HS-5 (cell line): ENCODE results near the gene SULT6B1.
"Not testable (repeated sequence)": the region's sequence is repeated elsewhere in the genome, so short reads cannot be mapped to it uniquely, and the experiment has no call there.

Experiments used
- DNase-seq: peaks from one replicate; pipeline ENCODE4 v3.0.0-alpha.2; 2012; ENCODE audit warnings: low read depth

SULT6B1 gene

DNA sequence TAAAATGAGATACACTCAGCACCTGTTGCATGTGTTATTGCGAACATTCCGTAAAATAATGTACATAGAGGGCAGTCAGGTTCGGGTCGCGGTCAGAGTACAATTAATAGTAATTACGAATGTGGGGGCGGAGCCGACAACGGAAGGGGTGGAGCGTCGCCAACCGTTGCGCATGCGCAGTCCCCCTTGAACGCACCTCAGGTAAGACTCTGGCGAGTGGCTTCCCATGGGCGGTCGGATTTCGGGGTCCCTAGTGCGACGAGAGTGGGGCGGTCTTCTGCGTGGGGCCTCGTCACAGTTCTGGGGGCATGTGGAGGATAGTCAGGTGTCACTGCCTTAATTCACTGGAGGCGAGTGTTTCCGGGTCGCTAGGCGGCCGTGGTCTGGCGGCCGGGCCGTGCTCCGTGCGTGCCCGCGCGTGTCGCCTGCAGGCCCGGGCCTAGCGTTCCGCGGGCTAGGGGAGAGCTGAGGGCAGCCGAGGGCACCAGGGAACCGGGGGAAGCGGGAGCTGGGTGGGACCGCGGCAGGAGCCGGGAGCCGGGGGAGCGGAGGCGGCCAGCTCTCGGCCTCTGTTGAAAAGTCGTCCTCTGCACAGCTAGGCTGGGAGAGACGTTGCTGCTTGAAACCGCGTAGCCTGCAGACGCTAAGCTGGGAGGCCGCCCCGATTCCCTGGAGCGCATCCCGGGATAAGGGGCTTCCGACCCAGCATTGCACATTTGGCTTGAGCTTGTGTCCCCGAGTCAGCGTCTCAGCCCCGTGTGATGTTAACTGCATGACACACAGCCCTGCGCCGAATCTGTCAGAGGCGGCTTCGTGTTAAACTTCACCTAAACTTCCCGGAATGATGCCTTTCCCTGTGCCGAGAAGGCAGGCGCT, 8.1 kb upstream of the SULT6B1 start, which contains the start of gene CEBPZOS:
CEBPZOS (plus strand) TSS at position 177 of the 876 bp plus-strand sequence. CDS start 3,209 bp downstream, outside the sequence.
- peak; percentile 56 for DNase-seq

DNA sequence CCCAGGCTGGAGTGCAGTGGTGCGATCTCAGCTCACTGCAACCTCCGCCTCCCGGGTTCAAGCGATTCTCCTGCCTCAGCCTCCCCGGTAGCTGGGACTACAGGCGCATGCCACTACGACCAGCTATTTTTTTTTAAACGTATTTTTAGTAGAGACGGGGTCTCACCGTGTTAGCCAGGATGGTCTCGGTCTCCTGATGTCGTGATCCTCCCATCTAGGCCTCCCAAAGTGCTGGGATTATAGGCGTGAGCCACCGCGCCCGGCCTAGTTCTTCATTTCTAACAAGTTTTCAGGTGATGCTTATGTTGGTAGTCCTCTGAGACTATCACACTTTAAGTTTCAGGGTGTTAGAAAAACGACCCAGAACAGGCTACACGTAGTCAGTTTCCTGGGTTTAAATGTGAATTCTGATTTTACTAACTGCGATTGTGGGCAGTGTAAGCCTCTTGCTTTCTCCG, 7.4 kb upstream of the SULT6B1 start:
- DNase-seq: not testable (repeated sequence)

DNA sequence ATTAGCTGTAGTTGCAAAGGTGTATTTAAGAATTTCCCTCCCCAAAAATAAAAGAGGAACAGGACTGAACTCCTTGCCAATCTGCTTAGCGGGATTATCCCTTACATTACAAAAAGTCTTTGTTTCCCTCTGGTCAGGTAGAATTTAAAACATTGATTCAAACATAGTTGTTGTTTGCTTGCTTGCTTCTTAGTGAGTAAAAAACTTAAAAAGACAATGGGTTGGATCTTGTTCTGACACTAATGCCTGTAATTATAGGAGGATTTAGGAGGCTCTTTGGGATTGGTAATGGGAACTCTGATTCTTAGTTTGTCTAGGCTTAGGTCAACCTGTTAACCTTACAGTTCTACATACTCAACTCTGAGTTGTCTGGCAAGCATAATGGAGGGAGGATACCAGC, 4.1 kb upstream of the SULT6B1 start:
- DNase-seq: no peak

DNA sequence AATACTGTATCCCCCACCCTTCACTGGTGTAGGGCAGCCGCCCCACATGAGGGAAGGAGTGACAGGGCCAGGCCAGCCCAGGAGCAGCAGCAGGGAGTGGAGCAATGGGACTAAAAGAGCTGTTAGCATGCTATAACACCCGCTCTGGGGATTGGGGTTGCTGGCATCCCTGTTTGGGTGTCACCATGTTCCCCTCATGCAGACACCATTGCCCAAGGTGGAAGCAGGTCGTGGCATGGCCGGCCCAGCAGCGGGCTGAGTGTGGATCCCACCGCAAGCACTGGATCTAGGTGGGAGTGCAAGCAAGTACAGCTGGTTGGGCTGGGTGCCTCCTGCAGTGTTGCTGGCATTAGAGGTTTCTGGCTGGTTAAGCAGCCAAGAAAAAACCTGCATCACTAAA, 3.3 kb upstream of the SULT6B1 start:
- DNase-seq: no peak

DNA sequence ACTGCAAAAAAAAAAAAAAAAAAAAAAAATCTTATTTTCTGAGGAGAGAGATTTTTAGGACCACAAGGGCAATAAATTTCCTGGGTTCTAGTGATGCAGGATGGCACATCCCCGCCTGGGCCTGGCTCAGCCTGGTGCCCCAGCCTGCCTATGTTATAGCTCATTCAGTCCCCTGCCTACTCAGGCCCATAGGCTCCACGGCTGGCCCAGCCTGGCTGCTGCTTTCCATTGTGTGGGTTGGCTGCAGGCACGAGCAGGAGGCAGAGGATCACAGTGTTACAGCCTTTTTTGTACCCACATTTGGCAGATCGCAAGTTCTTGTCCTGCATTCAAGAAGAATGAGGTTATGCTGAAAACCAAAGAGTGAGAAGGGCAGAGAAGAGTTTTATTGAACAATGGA, 2.8 kb upstream of the SULT6B1 start:
- no peak for DNase-seq

DNA sequence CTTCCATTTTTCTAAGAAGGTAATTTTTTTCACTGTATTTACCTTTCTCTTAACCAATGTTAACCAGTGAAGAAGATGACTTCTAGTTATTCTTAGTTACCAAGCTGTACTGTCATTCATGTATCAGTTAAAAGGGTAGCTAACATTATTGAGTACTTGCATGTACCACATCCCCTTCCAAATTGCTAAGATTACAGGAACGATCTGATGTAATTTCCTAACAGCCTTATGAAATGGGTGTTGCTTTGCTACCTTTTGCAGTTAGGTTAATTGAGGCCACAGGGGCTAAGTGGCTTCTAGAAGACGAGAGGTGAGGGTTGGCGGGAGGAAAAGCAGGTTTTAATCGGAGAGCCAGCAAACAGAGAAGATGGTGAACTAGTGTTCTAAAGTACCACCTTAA, 1.8 kb upstream of the SULT6B1 start:
- no peak for DNase-seq

DNA sequence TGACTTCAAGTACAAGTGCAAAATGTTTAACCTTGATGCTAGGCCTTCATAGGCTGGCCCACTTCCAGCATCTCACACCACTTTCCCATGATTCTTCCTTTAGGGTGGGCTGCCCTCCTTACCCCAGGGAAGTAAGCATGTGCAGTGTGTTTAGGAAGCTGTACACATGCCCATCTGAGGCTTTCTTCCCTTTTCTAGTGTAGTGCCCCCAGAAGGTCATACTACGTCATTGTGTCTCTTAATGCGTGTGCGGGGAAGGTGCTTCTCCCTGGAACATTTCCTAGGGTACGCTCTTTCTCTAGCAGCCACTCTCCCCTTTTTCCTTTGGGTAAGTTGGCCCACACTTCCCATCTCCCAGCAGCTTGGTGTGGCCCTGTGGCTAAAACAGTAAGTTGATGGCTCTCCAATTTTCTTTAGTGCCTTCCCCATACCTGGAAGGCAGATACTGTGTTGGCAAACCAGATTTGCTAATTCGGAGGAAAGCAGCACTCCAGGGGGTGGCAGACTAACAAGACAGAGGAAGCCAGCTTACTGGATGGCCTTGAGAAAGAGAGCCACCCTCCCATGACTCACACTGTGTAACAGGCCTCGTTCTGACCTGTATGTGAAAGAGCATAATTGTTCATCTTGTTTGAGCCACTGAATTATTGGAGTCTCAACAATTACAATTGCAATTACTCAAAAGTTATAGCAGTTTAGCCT, 1.1 kb upstream of the SULT6B1 start:
- peak; percentile 74 for DNase-seq

DNA sequence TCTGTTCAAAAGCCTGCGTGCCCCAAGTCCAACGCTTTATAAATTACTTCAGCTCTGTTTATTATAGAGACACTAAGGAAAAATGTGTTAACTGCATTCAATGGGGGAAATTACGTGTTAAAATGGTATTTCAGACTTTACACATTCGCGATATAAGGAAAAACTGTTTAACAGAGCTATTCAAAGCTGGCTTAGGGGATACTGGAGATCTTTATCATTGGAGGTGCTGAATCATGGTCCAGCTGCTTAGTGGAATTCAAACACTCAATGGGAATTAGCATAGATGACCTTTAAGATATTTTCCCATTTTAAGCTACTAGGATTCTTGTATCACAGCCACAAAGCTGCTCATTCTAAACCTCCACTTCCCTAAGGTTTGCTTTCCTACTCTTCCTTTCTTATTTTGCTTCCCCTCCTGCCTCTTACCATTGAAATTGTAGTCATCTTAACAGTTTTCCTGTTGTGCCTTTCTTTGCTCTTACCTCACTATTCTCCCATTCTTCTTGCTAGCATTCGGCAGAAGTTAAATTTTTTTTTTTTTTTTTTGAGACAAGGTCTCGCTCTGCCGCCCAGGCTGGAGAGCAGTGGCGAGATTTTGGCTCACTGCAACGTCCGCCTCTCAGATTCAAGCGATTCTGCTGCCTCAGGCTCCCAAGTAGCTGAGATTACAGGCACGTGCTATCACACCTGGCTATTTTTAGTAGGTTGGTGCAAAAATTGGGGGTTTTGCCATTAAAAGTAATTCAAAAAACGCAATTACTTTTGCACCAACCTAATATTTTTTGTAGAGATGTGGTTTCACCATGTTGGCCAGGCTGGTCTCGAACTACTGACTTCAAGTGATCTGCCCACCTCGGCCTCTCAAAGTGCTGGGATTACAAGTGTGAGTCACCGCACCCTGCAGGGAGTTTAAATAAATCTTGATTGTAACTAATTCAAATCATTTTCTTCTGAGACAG, 6.5 kb downstream of the SULT6B1 start:
- DNase-seq: no peak

DNA sequence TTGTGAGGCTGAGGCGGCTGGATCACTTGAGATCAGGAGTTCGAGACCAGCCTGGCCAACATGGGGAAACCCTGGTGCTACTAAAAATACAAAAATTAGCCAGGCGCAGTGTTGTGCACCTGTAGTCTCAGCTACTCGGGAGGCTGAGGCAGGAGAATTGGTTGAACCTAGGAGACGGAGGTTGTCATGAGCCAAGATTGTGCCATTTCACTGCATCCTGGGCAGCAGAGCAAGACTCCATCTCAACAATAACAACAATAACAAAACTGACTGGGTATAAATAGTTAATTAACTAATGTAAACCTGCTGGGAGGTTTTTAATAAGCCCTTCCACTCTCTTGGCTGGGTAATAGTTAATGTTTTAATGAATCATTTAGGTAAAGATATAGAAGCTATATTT, 7.8 kb downstream of the SULT6B1 start:
- DNase-seq: no peak

DNA sequence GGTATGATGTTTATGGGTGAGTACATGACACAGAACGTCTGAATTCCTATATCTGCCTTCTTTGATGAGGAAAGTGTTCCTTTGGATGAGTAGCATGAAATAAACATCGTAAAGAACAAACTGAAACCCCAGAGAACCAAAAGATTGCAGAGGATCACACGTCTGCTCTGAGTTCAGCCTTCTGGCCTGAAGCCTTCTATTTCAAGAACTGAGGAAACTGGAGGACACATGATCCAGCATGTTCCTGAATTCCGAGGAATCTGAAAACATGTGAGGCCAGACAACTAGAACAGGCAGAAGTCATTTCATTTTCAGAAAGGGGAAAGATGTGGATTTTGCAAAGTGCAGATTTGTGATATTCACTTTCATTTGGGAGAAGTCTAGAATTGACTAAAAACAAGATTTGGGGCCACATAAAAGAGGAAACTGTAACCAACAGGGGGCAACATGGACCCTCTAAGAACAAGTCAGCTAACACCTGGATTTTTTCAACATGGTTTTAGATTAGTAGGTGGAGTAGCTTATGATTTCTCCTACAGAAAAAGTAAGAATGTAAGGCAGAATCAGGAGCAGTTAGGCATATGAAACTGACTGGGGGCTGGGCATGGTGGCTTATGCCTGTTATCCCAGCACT, 8.3 kb downstream of the SULT6B1 start:
- no peak for DNase-seq

DNA sequence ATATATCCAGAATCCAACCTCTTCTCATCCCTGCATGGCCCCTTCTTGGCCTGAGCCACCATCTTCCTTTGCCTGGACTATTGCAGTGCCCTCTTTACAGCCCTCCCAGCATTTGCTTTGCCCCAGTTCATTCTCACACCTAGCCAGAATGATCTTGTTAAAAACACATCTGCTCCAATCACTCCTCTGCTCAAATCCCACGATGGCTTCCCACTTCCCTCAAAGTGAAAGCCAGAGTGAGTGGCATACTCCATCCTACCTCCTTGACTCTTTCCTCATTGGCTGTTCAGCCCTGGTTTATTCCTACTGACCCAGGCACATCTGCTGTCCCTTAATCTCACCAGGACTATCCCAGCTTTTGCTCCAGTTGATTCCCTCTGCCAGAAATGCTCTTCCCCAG, 14.7 kb downstream of the SULT6B1 start:
- no peak for DNase-seq

DNA sequence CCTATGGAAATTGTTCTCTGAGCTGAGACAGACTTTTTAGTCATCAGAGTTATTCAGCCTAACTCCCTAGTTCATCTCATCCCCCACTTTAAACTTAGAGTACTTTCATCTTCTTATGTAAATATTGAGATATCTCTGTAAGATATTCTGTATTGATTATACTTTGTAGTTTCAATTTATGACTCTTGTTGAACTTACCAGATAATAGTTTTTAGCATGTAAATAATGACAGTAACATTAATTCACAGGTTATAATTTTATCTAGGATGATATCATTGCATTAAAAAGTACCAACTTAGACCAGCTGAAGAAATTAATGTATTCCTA, 16.9 kb downstream of the SULT6B1 start:
- no peak for DNase-seq

DNA sequence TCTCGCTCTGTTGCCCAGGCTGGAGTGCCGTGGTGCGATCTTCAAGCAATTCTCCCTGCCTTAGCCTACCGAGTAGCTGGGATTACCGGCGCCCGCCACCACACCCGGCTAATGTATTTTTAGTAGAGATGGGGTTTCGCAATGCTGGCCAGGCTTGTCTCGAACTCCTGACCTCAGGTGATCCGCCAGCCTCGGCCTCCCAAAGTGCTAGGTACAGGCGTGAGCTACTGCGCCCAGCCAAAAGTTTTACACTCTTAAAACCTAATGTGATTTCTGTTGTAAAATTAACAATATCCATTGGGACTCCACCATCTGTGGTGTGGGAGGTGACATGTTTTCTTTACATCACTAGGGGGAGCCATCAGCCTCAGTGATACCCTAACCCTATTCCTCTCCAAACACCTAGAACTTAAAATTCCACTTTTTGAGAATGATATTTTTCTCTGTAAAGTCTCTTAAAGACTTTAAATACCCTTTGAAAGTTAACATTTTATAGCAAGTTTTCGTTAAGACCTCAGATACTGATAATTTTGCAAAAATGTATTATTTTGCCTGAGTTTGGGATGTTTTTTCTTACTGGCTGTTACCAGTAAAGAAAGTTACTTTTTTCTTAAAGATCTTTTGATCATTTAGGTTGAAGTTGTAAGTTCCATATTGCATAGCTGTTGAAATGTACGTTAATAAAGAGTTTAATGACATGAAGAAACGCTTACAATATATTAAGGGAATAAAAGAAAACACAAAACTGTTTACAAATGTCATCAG, 20.1 kb downstream of the SULT6B1 start:
- no peak for DNase-seq

DNA sequence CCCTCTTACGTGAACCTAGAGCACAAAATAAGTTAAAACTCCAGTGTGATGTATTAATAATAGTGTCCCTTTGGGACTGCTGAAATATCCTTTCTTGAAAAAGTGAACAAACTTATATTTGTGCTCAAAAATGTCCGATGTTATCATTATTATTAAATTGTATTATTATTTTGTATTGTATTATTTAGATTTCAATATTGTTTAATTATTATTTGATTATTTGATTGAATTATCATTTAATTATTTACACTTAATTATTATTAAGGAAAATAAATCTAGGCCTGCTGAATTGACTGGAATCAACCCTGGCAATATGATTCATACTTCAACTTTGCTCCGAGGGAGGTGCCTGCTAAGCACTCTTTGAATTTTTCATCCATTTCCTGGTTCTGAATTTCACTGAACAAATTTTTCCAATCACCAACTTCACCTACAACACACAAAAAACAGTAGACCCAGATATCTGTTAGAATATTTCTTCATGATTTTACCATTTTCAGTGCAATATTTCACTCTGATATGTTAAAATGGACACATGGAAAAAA, 20.8 kb downstream of the SULT6B1 start:
- no peak for DNase-seq

DNA sequence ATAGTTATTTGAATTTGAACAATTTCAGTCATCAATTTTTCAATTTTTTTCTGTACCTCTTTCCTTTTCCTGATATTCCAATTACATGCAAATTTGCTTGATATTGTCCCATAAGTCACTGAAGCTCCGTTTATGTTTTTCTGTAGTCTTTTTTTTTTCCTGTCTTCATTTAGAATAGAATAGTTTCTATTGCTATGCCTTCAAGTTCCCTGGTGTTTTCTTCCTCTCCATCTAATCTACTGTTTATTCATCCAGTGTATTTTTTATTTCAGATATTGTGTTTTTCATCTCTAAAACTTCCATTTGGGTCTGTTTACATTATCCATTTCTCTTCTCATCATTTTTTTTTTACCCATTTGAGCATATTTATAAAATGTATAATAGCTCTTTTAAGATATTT, 23.7 kb downstream of the SULT6B1 start:
- DNase-seq: no peak

DNA sequence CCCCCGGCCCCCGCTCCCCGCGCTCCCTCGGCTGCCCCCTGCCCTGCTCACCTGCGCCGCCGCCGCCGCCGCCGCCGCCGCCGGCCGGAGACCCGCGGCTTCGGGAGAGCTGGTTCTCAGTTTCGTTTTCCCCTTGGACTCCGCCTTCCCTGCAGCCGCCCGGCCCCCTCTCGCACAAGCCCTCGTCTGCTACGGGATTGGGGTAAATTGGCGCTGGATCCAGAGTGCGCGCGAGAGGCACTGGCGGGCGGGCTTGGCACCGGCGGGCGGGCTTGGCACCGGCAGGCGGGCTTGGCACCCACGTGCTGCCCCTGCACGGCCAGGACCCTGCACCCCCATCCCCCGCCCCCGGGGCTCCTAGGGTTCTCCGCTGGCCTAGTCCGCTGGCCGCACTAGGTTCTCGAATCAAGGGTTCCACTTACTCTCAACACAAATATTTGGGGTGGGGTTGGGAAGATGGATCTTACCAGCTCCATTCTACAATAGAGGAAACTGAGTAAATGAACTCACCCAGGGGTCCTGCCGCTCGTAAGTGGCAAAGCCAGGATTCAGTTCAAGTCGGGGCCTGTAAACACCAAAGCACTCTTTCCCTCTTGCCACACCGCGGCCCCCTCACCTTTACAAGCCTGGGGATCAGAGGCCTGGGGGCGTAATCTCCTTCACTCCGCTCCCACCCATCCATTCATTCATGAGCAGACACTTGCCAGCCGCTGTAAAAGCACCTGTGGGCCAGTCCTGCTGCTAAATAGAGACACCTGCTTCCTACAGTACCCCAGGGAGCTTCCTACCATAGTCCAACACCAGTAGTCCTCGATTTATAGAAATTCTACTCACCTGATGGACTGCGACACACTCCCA, 31.4 kb downstream of the SULT6B1 start, which contains the start of gene EIF2AK2:
EIF2AK2 (minus strand) TSS at position 124 of the 858 bp plus-strand sequence. CDS start 9,174 bp downstream, outside the sequence.
- no peak for DNase-seq

DNA sequence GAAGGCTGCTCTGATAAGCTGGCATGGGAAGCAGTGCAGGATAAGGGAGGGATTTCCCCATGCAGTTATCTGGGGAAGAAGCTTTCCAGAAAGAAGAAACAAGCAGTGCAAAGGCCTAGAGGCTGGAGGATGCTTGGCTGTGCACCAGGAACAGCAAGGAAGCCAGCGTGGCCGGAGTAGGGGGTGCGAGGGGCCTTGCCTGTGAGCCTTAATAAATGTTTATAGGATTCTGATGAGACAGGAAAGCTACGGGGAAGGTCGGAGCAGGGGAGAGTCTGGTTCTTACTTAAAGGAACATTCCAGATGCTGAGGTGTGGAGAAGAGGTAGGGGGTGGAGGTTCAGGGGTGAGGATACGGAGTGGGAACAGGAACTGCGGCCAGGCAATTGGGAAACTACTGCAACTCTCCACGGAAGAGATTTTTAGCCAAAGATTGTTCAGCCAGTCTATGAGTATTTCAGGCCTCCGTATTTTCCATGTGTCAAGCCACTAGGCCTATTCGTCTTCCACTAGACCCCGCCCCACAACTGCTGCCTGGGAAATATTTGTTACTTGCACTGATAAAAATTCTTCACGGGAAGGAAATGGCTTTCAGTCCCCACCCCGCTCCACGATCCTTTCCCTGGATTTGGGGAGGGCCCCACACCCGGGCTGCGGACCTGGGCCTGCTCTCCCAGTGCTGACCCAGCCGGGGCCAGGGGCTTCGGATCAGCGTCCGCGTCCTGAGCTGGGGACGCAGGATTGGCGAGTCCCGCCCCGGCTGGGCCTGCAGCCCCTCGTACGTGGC, 32.2 kb downstream of the SULT6B1 start:
- no peak for DNase-seq

DNA sequence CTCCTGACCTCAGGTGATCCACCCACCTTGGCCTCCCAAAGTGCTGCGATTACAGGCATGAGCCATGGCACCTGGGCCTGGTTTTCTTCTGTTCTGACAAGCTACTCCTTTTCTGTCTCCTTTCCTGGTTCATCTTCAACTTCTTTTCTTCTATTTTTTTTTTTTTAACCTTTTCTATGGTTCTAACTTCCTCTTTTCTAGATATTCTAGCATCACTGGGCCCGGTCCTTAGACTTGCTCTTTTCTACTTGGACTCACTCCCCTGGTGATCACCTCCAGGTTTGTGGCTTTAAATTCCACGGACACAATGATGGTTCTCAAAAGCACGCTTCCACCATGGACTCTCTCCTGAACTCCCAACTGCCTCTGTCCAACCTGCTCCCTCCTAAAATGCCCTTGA, 33.7 kb downstream of the SULT6B1 start:
- no peak for DNase-seq

DNA sequence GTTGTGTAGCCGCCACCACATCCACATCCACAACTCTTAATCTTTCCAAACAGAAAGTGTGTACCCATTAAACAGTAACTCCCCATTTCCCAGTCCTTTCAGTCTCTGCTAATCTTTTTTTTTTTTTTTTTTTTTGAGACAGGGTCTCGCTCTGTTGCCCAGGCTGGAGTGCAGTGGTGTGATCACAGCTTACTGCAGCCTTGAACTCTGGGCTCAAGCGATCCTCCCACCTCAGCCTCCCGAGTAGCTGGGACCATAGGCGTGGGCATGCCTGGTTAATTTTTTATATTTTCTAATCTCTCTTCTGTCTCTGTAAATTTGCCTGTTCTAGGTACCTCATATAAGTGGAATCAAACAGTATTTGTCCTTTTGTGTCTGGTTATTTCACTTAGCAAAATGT, 35.2 kb downstream of the SULT6B1 start:
- no peak for DNase-seq
